Measurements from ENCODE around the gene DOCK3.
"Not testable (repeated sequence)": the region's sequence is repeated elsewhere in the genome, so short reads cannot be mapped to it uniquely, and the experiment has no call there.

Gene DOCK3

GRCh38 chr3:50687127-50687751 is 12.5 kb downstream of the DOCK3 start:
- DNase-seq, result no peak

- no peak for DNase-seq
These were observed 13.2 kb downstream of the DOCK3 start for GRCh38 chr3:50687916-50688315.

DNA sequence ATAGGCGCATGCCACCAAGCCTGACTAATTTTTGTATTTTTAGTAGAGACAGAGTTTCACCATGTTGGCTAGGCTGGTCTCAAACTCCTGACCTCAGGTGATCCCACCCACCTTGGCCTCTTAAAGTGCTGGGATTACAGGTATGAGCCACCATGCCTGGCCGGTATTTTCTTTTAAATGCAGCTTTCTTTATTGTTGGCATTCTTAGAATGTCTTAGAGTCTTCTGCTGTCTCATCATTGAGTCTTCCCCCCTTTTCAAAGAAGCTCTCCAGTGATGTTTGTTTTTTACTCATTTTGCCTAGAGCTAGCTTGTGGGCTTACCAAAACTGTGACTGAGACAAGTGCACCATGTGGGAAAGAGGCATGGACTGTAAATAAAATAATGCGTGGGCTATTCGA is 13.9 kb downstream of the DOCK3 start:
- DNase-seq, result not testable (repeated sequence)

DNA sequence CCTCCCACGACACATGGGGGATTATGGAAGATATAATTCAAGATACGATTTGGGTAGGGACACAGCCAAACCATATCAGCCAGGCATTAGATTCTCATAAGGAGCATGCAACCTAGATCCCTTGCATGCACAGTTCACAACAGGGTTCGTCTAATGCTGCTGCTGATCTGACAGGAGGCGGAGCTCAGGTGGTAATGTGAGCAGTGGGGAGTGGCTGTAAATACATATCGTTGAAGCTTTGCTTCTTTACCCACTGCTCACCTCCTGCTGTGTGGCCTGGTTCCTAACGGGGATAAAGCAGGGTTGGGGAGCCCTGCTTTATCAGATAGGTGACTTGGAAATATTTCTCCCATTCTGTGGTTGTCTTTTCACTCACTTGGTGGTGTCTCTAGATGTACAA is 14.8 kb downstream of the DOCK3 start:
- no peak for DNase-seq

DNA sequence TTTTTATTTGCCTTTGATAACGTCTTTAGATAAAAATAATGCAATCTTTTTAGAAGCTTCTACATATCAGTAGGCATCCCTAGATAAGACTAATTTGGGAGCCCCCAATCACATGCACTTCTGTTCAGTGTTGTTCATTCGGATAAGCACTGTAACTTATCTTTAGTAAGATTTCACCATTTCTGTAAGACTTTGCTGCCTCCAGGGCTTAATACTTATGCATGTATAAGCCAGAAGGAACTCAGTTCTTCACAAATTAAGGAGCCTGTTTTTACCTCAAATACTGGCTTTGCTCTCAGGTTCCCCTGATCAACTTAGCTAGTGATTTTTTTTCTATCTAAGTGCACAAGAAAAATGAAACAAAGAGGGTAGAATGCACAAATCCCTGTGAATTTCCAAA is 20.3 kb downstream of the DOCK3 start:
- DNase-seq, result no peak

GRCh38 chr3:50696276-50696675 is 21.5 kb downstream of the DOCK3 start:
- DNase-seq, result no peak

DNA sequence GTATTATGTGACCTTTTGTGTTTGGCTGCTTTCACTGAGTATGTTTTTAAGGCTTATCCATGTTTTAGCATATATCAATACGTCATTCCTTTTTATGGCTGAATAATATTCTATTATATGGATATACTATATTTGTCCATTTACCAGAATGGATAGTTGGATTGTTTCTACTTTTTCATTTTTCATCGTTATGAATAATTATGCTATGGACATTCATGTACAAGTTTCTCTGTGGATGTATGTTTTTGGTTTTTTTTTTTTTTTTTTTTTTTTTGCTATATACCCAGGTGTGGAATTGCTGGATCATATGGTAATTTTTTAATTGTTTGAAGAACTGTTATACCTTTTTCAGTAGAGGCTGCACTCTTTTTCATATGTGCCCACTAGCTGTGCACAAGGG is 23.5 kb downstream of the DOCK3 start:
- DNase-seq, result no peak

DNA sequence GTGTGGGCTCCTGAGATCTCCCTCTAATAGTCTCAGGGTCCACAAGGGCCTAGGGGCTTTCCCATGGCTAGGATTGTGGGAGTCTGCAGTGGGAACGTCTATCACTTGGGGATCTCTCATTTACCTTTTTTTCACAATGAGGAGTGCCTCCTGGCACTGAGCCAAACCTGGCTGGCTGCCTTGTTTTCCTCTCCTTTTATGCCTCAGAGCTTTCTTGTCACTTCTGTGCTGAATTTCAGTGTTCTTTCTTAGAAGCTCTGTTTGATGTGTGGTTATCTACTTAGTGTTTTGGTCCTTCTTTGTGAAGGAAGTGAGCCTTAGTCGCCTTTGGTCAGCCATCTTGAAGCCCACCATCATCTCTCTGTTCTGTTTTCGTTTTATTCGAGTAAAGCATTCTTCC is 33.9 kb downstream of the DOCK3 start:
- no peak for DNase-seq

- no peak for DNase-seq
These were observed 40.2 kb downstream of the DOCK3 start for GRCh38 chr3:50714946-50715345.

GRCh38 chr3:50724831-50725230 is 50.1 kb downstream of the DOCK3 start:
- no peak for DNase-seq

DNA sequence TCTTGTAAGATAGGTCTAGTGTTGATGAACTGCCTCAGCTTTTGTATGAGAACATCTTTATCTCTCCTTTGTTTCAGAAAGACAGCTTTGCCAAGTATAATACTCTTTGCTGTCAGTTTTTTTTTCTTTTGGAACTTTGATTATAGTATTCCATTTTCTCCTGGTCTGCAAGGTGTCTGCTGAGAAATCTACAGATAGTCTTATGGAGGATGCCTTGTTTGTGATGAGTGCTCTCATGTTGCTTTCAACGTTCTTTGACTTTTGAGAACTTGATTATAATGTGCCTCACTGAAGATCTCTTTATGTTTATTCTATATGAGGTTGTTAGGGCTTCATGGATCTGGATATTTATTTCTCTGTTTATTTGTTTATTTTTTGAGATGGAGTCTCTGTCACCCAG is 60.3 kb downstream of the DOCK3 start:
- no peak for DNase-seq

GRCh38 chr3:50737193-50737905 is 62.6 kb downstream of the DOCK3 start:
- no peak for DNase-seq

GRCh38 chr3:50737906-50738598 is 63.3 kb downstream of the DOCK3 start:
- no peak for DNase-seq

- no peak for DNase-seq
These were observed 68.9 kb downstream of the DOCK3 start for GRCh38 chr3:50743643-50744042.

- DNase-seq, result no peak
These were observed 75.1 kb downstream of the DOCK3 start for GRCh38 chr3:50749822-50750221.

DNA sequence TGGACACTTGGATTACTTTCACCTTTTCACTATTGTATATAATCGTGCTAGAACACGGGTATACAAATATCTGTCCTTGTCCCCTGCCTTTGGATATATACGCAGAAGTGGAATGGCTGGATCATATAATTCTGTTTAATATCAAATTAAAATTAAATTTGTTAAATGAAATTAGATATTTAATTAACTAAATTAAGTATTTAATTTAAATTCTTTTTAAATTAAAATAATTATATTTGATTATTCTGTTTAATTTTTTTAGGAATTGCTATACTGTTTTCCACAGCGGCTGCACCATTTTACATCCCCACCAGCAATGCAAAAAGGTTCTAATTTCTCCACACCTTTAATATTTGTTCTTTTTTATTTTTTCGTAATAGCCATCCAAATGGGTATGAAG is 84.3 kb downstream of the DOCK3 start:
- no peak for DNase-seq

GRCh38 chr3:50777680-50778079 is 103.0 kb downstream of the DOCK3 start:
- DNase-seq, result no peak

GRCh38 chr3:50781766-50782165 is 107.0 kb downstream of the DOCK3 start:
- not testable (repeated sequence) for DNase-seq

- DNase-seq, result no peak
These were observed 111.9 kb downstream of the DOCK3 start for GRCh38 chr3:50786631-50787030.

DNA sequence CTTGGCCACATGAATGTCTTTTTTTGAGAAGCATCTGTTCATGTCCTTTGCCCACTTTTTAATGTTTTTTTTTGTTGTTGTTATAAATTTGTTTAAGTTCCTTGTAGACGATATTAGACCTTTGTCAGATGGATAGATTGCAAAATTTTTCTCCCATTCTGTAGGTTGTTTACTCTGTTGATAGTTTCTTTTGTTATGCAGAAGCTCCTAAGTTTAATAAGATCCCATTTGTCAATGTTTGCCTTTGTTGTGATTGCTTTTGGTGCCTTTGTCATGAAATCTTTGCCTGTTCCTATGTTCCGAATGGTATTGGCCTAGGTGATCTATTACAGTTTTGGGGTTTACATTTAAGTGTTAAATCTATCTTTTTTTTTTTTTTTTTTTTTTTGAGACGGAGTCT is 116.2 kb downstream of the DOCK3 start:
- DNase-seq, result not testable (repeated sequence)

GRCh38 chr3:50792568-50792967 is 117.8 kb downstream of the DOCK3 start:
- no peak for DNase-seq

DNA sequence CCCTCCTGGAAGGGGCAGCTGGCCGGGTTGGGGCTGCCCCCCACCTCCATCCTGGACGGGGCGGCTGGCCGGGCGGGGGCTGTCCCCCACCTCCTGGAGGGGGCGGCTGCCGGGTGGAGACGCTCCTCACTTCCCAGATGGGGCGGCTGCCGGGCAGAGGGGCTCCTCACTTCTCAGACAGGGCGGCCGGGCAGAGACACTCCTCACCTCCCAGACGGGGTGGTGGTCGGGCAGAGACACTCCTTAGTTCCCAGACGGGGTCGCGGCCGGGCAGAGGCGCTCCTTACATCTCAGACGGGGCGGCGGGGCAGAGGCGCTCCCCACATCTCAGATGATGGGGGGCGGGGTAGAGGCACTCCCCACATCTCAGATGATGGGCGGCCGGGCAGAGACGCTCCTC is 129.1 kb downstream of the DOCK3 start:
- DNase-seq, result not testable (repeated sequence)

DNA sequence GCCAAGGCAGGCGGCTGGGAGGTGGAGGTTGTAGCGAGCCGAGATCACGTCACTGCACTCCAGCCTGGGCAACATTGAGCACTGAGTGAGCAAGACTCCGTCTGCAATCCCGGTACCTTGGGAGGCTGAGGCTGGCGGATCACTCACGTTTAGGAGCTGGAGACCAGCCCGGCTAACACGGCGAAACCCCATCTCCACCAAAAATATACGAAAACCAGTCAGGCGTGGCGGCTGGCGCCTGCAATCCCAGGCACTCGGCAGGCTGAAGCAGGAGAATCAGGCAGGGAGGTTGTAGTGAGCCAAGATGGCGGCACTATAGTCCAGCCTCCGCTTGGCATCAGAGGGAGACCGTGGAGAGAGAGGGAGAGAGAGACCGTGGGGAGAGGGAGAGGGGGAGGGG is 129.6 kb downstream of the DOCK3 start:
- not testable (repeated sequence) for DNase-seq

DNA sequence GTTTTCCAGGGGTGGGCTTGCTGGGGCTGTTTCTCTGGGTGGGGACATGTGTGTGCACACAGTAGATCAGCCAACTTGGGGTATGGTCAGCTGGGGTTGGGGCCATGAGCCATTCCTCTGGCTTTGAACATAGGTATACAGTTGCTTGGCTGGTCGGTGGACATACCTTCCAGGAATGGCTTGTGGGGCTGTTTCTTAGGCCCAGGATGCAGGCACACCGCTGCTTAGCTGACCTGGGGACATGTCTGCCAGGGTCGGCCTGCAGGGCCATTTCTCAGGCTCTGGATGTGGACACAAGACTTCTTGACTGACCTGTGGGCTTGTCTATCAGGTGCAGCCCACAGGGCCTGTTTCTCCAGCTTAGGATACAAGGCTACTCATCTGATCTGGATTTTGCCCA is 130.6 kb downstream of the DOCK3 start:
- no peak for DNase-seq
